Peyer's patch (tissue), 4 donors: ENCODE data around the gene SOX5.

ENCODE experiments used
- POLR2A ChIP-seq, 2 donors: fragments of 450-650 bp; IDR thresholded peaks; one replicate each; pipeline ENCODE4 v1.5.1; 2017; ENCODE audit warnings: antibody characterized with exemption in 2 of 2, mild to moderate bottlenecking in 2 of 2, moderate library complexity in 2 of 2
- TF ChIP-seq, protein P1 (sequence below), 6 experiments: fragments of 450-650 bp in 4 of 6; fragments of 200-600 bp in 2 of 6; sonication (generic) in 1 of 6; IDR thresholded peaks; one replicate each; pipeline ENCODE4 v1.5.1; 2017 to 2019; ENCODE audit warnings: antibody characterized with exemption in 6 of 6, mild to moderate bottlenecking in 3 of 6, moderate library complexity in 1 of 6

DNA sequence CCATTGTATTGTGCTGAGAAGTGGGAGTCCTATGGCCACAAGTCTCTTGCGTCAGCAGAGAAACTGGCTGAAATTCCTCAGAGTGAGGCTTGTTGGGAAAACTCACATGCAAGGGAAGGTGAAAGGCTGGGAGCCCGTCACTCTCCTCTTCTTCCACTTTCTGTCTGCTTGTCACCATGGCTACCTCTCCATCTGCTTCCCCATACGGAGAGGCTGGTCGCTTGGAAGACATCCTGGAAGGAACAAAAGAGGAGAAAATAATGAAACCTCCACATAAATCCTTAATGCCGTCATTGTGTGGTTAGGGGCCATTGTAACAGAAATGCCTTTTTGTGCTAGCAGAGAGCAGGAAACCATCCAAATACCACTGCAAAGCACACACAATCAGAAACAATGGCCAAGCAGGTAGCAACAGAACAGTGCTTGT lies 53.7 kb downstream of the SOX5 start:
- no peak for TF ChIP-seq POLR2A (IDR thresholded peaks at IDR 0.05)
- TF ChIP-seq, protein P1, sequence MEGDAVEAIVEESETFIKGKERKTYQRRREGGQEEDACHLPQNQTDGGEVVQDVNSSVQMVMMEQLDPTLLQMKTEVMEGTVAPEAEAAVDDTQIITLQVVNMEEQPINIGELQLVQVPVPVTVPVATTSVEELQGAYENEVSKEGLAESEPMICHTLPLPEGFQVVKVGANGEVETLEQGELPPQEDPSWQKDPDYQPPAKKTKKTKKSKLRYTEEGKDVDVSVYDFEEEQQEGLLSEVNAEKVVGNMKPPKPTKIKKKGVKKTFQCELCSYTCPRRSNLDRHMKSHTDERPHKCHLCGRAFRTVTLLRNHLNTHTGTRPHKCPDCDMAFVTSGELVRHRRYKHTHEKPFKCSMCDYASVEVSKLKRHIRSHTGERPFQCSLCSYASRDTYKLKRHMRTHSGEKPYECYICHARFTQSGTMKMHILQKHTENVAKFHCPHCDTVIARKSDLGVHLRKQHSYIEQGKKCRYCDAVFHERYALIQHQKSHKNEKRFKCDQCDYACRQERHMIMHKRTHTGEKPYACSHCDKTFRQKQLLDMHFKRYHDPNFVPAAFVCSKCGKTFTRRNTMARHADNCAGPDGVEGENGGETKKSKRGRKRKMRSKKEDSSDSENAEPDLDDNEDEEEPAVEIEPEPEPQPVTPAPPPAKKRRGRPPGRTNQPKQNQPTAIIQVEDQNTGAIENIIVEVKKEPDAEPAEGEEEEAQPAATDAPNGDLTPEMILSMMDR (IDR thresholded peaks at IDR 0.05), result no peak
